HG03439 (cell line): ENCODE data around the gene S1PR5.
"Not testable (repeated sequence)": the region's sequence is repeated elsewhere in the genome, so short reads cannot be mapped to it uniquely, and the experiment has no call there.

ENCODE experiments used
- ATAC-seq: cut with Tn5 transposase; IDR thresholded peaks from one replicate; pipeline ENCODE4 v1.9.1; 2021; ENCODE audit warnings: mild to moderate bottlenecking, moderate library complexity; ENCODE audit not compliant: unreplicated experiment

The S1PR5 gene, protein sequence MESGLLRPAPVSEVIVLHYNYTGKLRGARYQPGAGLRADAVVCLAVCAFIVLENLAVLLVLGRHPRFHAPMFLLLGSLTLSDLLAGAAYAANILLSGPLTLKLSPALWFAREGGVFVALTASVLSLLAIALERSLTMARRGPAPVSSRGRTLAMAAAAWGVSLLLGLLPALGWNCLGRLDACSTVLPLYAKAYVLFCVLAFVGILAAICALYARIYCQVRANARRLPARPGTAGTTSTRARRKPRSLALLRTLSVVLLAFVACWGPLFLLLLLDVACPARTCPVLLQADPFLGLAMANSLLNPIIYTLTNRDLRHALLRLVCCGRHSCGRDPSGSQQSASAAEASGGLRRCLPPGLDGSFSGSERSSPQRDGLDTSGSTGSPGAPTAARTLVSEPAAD

DNA sequence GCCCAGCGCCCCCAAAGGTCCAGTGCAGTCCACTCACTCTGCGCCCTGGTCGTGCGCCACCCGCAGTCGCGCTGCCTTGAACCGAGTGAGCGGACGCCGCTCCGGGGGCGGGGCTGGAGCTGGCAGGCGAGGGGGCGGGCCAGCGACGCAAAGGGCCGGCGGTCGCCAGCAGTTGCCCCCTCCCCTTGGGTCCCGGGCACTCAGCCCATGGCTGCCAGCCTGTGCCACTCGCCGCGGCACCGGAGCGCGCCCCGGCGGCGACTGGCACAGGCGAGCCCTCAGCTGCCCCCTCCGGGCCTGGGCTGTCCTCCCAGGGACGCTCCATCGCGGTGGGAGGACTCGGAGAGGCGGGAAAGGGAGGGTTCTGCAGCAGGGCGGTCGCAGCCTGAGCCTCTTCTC, at the start of gene S1PR5:
S1PR5 (minus strand) TSS at position 87 of the 399 bp plus-strand sequence. CDS start 2,436 bp downstream, outside the sequence.
- no peak for ATAC-seq

DNA sequence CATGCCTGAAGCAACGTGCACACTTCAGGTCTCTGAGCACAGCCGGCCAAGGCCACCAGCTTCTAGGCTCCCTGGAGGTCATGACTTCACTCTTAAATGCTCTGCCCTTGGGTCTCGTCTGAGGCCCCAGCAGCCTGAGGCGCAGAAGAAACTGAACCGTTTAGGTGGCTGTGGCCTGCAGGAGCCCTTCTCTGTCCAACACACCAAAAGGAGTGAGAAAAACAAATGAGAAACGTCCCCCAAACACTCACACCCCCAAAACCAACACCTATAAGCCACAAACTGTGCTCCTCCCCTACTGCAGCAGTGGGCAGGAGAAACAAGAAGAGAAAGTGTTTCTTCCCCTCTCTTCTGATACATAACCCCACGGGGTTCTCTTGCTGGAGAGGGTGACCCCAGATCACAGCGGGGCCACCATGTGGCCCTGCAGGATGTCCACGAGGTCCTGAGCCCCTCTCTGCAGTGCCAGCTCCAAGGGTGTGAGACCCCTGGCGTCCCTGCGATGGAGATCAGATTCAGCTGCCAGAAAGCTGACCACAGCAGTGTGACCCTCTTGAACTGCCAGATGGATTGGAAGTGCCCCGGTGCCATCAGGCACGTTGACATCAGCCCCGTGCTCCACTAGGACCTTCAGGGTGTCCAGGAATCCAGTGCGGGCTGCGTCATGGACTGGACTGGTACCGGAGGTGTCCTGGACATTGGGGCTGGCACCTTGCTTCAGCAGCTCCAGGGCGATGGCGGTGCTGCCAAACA, 49.6 kb upstream of the S1PR5 start:
- no peak for ATAC-seq

DNA sequence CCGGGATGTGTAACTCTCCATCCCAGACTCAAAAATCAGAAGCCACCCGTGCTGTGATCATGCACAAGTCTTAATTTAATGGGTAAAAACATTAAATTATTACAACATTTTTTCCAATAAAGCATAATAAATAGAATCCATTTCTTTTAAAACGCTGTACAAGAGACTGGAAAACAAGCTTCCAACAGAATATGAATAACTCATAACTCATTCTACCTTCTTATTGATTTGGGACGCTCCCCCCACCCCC, 49.1 kb upstream of the S1PR5 start:
- no peak for ATAC-seq

DNA sequence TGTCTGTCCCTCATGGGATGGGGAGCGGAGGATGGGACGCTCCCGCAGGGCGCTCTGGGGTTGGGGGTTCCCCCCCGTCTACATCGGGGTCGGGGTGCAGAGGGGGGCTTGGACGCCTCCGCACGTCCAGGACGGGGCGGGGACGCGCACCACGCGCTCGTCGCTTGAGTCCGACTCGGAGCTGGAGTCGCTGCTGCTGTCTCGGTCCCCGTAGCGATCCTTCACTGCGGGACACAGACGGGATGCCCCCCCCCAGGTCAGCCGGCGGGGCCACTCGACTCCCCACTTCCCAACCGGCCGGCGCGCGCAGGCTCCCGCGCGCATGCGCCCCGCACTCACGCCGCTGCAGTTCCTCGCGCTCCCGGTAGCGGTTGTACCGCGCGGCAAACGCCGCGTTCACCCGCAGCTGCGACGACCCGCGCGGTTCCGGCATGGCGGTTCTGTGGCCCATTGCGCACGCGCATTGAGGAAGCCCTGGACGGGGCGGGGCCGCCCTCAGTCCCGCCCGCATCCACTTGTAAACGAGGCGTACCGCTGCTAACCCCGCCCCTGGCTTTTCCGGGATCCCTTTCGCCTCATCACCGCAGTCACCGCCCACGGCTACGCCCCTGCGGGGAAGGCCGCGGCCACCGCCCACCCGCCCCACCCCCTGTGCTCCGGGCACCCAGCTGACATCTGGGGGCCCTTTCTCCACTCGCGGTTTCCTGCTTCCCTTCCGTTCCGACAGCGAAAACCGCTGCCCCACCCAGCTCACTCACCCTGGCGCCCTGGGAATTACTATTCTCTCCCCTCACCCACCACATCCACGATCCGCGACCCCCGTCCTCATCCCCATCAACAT, 48.5 kb upstream of the S1PR5 start, which contains the start of gene KRI1:
KRI1 (minus strand) TSS at position 444 of the 841 bp plus-strand sequence; CDS start at position 433, 11 bp downstream.
- ATAC-seq = peak; percentile 44

DNA sequence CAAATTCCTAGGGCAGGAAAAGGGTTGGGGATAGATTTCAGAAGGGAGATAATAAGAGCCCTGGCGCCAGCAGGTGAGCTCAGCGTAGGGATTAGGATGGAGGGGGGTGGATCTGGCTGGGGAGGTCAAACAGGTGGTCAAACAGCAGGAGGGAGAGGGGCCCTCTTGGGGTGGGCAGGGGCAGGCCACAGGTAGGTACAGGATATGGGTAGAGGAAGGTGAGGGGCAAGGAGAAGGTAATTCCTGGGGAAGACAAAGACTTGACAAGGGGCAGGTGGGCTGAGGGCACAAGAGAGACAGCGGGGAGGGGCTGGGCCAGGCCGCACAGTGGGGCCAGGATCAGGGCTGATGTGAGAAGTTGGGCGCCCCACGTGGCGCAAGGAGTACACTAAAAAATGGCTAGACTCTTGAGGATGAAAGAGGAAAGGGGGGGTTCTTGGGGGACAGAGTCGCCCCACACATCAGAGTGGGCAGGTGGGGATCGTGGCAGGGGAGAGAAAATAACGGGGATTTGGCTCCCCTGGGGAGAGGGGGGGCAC, 47.9 kb upstream of the S1PR5 start:
- no peak for ATAC-seq

DNA sequence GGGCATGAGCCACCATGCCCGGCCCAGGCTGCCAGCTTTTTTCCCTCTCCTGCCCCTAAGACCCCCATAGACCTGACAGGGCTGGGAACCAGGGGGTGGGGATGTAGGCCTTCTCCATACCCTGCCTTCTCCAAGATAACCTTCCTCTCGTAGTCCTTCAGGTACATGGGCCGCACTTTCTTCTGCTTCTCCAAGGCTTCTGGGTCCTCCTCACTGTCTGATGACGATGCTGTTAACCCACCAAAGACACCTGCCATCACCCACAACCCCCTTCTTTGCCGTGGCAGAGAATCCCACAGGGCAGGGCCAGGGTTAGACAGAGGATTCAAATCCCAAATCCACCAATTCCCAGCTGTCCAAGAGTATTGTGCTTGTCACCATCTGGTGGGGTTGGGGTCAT, 45.4 kb upstream of the S1PR5 start:
- ATAC-seq = no peak

DNA sequence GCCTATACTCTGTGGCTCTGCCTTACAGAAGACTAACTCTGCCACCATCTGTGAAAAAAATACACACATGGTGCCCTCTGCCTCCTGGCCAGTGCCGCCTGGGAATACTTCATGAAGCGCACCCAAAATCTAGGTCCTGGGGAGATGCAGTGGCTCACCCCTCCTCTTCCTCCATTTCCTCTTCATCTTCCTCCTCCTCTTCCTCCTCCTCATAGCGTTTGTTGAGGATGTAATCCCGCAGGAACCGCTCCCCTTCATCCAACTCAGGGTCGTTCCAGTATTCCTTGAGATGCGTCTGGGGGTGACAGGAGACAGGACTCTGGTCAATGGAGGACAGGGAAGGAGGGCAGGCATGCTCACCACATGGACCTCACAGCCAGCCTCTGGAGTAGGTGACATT, 42.9 kb upstream of the S1PR5 start:
- ATAC-seq = no peak

DNA sequence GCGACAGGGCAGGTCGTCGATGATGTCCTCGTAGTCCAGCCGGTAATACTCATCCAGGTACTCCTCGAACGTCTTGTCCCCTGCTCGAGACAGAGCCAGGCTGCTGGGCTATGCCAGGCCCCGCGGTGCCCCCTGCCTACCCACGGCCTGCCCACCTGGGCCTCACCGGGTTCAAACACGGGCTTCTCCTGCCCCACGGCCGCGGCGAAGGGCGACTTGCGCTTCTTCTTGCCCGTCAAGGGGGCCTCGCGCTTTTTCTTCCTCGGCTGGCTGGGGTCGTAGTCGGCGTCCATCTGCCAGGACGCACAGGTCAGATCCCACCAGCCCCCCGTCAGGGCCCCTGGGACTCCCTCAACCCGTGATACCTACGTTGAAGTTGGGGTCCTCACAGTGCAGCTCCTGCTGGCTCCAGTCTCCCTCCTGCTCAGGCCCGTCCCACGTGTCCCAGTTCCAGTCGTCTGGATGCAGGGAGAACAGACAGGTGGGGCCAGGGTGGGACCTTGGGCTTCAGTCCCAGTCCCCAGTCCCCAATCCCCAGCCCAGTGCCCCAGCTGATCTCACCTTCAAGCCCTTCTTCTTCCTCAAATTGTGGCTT, 40.5 kb upstream of the S1PR5 start:
- ATAC-seq = no peak

DNA sequence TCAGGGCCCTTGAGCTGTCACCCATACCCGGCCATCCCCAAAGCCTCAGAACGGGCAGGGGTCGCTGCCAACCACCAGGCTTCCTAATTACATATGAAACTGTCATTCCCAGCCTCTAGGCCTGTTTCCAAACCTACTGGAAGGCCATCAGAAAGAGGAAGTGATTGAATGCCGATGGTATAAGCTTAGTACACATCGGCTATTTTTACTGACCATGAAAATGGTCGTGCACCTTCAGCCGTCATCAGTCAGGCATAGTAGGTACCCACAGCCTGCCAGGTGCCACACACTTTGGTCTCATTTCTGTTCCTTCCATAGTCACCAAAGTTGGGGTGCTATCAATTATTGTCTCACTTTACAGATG, 38.3 kb upstream of the S1PR5 start:
- no peak for ATAC-seq

DNA sequence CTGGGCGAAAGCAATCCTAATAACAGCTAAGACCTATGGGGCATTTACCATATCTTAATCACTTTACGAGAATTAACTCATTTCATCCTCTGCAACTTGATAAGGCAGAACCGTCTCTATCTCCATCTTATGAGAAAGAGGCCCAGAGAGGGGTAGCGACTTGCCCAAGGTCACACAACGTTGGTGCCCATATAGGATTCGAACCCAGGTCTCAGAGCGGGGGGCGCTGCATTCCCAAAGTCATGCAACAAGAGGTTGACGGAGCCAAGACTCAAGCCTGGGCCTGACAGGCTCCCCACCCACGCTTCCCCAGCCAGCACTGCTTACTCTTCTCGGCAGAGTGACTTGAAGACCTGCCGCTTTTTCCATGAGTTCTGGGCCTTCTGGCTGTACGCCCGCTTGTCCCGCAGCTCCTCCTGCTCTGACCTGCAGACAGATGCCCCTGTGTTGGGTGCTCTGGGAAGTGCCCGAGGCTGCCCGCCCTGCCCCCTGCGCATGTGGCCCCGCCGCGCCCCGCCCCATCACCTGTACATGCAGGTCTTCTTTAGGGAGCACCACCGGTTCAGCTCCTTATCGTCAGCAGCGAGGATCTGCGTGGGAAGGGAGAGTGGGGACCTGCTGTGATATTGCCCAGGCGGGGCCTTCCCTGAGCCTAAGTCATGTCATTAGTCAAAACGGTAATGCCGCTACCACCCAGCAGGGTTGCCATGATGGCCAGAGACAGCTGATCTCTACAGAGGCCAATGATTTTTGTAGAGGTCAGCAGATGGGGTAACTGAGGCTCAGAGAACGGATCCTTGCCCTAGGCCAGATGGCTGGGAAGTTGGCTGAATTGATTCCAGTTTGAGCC, 37.7 kb upstream of the S1PR5 start:
- no peak for ATAC-seq

DNA sequence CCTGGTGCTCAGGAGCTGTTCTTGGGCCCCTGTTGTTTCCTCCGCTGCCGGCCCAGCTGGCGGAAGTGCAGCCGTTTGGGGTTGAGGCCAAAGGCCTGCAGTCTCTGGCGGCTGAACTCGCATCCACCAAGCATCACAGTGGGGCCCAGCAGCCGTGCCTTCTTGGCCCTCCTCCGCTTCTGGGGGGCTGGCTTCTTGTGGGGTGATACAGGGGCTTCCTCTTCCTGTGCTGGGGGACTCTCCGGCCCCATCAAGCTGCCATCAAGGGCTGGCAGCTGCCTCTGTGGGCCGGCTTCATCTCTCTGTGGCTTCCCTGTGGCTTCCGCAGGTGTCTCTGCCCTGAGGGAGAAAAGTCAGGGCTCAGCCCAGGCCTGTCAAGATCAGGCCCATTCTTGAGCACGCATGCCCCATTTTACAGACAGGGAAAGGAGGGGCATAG, 36.7 kb upstream of the S1PR5 start:
- no peak for ATAC-seq

DNA sequence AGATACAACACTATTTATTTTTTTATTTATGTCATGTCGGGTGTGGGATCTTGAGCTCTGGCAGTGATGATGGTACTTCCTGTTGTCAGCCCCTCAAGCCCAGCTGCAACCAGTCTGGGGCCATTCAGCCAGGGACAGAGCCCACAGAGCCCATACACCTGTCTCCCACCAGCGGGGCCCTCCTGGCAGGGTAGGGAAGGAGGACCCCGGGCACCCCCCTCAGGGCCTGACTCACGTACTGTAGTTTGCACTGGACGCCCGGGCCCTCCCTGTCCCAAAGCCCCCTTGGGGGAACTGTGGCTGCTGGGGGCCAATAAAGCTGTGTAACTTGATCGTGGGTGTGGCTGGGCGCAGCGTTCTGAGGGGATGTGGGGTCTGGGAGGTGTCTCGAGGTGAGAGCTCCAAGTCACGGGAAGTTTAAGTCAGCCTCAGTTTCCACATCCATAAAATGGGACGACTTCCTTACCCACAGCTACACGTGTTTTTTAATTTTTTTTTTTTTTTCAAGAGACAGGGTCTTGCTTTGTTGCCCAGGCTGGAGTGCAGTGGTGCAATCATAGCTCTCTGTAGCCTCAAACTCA, 35.9 kb upstream of the S1PR5 start:
- ATAC-seq = no peak

DNA sequence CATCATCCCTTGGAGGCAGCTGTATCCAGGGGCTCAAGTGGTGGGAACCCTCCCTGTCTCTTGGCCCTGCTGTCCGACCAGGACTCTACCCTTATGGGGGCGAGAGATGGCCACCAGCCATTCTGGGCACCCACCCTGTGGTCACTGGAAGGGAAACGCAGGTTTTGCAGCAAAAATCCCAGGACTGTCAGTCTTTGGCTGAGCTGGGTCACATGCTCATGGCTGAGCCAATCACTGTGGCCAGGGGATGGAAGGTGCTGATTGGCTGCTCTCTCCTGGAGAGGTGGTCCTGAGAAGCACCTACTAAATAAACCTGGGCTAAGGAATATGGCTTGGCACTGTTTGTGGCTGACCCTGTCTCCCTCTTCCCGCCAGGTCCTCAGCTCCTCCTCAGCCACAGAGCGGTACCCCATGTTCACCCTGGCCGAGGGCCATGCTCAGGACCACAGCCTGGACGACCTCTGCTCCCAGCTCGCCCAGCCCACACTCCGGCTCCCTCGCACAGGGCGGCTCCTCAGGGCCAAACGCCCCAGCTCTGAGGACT, 35.3 kb upstream of the S1PR5 start:
- no peak for ATAC-seq

DNA sequence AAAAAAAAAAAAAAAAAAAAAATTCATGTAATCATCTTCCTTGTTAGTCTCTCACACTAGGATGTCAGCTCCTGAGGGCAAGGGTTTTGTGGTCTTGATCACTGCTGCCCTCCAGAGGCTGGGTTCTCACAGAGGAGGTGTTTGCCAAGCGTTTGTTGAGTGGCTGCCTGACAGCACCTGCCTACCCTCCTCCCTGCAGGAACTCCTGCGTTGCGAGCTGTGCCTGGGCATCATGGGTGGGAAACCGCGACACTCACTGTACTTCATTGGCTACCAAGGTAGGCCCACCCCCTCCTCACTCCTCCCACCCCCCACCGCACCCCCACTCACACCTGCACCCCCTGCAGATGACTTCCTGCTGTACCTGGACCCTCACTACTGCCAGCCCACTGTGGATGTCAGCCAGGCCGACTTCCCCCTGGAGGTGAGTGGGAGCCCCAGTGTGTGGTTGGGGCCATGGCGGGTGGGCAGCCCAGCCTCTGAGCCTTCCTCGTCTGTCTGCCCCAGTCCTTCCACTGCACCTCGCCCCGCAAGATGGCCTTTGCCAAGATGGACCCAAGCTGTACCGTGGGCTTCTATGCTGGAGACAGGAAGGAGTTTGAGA, 34.6 kb upstream of the S1PR5 start:
- no peak for ATAC-seq

DNA sequence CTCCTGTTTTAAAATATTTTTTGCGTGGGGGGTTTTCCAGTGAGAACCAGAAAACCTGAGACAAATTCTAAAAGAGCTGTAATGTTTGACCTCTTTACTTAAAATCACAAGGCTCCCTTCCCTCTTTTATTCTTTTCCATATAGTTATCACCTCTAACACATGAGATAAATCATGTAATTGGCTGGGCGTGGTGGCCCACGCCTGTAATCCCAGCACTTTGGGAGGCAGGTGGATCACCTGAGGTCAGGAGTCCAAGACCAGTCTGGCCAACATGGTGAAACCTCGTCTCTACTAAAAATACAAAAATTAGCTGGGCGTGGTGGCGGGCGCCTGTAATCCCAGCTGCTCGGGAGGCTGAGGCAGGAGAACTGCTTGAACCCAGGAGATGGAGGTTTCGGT, 33.8 kb upstream of the S1PR5 start:
- not testable (repeated sequence) for ATAC-seq

DNA sequence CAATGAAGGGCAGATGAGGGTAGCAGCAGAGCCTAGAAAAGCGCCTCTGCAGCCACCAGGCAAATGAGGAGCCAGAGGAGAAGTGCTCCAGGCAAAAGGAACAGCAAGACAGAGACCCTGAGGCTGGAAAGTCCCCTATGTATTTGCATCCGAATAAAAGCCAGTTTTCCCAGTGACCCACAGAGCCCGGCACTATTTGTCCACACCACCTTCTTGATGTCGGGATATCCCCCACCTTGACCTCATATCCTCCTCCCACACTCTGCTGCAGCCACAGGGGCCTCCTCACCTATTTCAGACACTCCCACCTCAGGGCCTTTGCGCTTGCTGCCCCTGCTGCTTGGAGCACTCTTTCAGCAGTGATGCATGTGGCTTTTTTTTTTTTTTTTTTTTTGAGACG, 33.1 kb upstream of the S1PR5 start:
- ATAC-seq = no peak

DNA sequence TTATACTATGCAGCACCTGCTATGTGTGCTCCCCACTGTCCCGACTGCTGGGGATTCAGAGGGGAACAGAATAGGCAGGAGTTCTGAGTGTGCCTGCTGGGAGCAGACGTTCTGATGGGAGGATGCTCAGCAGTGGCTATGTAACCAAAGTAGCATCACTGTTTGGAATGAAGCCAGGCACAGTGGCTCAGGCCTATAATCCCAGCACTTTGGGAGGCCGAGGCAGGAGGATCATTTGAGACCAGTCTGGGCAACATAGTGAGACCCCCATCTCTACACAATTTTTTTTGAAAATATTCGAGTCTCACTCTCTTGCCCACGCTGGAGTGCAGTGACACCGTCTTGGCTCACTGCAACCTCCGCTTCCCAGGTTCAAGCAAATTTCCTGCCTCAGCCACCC, 32.5 kb upstream of the S1PR5 start:
- ATAC-seq = no peak

DNA sequence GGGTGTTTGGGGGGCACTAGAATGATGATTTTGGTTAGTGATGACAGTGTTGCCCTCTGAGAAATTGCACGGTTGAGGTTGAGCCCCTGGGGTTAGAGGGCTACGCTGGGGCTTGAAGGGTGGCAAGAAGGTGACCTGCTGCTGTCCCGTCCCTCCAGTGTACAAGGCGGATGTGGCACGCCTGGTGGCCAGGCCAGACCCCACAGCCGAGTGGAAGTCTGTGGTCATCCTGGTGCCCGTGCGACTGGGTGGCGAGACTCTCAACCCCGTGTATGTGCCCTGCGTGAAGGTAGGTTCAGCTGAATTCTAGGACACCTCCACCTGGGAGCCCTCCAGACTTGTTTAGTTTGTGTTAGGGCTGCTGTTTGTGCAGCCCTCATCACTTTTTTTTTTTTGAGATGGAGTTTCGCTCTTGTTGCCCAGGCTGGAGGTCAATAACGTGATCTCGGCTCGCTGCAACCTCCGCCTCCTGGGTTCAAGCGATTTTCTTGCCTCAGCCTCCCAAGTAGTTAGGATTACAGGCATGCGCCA, 31.6 kb upstream of the S1PR5 start:
- no peak for ATAC-seq

DNA sequence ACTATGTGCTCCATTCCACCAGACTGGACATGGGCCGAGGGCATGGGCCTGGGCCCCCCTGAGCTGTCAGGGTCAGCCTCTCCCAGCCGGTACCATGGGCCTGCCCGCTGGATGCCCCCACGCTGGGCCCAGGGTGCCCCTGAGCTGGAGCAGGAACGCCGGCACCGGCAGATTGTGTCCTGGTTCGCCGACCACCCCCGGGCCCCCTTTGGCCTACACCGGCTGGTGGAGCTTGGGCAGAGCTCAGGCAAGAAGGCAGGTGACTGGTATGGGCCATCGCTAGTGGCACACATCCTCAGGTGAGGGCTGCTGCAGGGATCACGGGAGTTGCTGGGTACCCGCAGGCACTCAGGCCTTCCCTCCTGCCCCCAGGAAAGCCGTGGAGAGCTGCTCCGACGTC, 29.6 kb upstream of the S1PR5 start:
- ATAC-seq = no peak
